Stimulated activated CD4-positive, alpha-beta T cell treated with anti-CD3 and anti-CD28 coated beads, Interleukin-12 subunit alpha, Interleukin-12 subunit beta, amount 100 ng/mL, for 48 hours (primary cell): ENCODE data around the gene NAP1L4.

Experiments used
- DNase-seq, 3 donors: peaks; one replicate each; pipeline ENCODE4 v3.0.0-alpha.2; 2020; ENCODE audit warnings: low read depth in 2 of 3, low spot score in 1 of 3

Gene NAP1L4

GRCh38 chr11:2961080-2961479 lies 31.0 kb downstream of the NAP1L4 start:
- DNase-seq: no peak

GRCh38 chr11:2960139-2960538 lies 32.0 kb downstream of the NAP1L4 start:
- no peak for DNase-seq

DNA sequence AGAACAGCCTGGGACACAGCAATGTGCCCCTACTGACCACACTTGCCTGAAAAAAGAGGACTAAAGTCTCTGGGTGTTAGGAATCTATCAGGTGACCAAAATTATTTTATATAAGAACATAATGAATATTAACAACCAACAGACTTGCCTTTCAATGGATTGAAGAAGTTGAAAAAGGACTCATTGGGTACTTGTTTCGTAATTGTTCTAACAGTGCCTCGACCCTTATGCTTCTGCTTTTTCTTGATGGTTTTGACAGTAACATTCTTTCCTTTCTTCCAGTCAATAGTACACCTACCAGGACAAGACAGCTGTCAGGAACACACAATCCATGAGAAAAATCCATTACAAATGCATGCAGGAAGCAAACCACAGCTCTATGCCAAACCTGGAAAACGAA lies 33.9 kb downstream of the NAP1L4 start:
- no peak for DNase-seq

DNA sequence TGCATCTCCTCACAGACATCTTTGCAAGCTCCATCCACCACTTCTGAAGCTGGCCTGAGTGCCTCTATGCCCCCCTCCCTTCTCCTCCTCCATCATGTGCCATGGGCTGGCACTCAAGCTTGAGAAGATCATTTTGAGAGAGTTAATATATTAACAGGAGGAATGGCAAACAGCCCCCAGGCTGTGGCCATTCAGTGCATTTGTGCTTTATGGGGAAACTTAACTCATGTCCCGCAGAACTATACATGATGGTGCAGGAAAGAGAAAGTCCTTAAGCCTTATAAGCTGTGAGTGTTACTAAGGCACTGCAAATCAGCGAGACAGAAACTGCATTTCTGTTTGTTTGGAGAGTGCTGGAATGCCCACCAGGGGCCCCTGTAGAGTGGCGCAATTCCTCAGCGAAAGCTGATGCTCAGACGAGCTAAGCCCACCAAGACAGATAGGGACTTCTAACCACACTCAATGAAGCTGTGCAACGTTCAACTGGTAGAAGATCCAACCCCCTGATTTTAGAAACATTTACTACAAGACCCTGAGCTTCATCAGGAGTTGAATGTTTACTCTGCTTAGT lies 36.1 kb downstream of the NAP1L4 start:
- DNase-seq: no peak

- no peak for DNase-seq
Measured at GRCh38 chr11:2954263-2954662, 37.9 kb downstream of the NAP1L4 start.

GRCh38 chr11:2952290-2952689 lies 39.8 kb downstream of the NAP1L4 start:
- DNase-seq: no peak

DNA sequence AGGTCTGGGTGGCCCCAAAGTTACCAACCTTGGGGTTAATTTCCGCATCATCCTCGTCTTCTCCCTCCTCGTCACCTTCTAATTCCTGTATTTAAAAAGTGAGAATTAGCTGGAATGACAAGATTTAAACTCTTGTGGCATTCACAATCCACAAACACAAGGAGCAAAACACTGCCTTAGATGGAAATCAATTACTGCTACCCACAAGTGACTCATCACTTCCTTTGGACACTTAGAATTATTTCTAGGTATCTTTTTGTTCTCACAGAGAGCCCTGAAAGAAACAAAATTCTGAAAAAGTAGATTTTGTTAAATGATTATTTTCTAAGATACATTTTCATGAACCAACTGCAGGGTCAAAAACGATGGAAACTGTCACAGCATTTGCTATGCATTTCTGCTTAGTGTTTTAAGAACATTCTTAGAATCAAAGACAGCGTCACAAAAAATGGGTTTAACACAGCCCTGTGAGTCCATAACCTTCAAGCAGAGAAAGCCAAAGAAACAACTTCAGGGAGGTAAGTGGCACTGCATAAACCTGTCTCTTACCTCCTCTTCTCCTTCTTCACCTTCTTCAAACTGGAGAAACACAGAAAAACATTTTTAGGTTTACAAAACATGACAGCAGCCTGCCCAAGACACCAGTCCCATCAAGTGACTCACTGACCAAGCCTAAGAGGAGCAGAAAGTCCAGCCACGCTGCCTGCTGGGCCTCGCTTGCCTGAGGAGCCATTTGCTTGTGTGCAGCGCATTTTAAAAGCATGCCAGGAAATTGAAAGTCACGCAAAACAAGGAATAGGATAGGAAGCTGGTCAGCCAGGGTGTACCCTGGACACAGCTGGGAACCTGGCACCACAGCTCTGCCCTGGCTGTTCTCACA lies 40.7 kb downstream of the NAP1L4 start:
- DNase-seq: no peak

DNA sequence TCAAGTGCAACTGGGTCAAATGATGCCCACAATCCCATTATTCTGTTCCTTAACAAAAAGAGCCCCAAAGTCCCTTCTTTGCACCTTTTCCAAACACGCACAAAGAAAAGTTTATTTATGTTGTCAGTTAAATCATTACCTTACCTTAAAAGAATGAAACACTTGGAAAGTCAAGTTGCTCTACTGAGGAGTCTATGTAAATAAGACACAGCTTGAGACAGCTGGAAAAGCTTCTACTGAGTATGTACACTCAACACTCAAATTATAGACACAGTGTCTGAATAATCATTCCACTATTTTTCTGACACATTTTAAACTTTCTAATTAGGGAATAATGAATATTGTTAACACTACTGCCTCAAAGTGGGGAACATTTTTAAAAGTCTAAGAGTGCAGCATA lies 41.3 kb downstream of the NAP1L4 start:
- no peak for DNase-seq

- no peak for DNase-seq
Measured at GRCh38 chr11:2949920-2950319, 42.2 kb downstream of the NAP1L4 start.

- DNase-seq: no peak
Measured at GRCh38 chr11:2947744-2948143, 44.4 kb downstream of the NAP1L4 start.

GRCh38 chr11:2945757-2946287 lies 46.3 kb downstream of the NAP1L4 start:
- no peak for DNase-seq

DNA sequence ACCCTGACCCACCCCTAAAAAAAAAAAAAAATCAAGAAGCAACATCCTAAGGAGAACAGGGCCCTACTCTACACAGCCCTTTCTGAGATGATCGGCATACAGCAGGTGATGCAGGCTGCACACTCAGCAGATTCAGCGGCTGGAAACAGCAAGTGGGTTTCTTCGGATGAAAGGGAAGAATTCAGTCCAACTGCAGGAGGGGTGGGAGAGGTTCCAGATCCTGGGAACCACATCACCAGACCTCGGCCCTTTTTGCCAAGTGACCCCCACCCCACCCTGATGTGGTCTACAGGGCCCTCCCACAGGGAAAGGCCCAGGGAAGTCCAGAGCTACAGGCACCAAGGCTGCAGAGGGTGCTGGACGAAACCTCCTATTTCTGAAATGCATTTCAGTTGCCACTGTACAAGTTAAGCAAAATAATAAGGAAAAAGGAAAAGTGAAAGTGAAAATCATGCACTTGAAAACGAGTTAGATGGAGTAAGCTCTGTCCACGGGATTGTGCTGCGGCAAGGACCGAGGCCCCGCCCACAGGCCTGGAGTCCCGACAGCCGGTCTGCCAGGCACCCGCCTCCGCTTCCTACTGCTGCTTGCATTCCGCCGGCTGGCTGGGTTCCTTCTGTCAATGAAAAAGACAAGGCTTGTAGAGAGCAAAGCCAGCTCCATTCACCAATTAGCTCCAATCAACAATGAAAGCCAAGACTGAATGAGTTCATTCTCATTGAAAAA lies 46.9 kb downstream of the NAP1L4 start:
- peak in 1 of 3 donors; percentile 42 for DNase-seq

DNA sequence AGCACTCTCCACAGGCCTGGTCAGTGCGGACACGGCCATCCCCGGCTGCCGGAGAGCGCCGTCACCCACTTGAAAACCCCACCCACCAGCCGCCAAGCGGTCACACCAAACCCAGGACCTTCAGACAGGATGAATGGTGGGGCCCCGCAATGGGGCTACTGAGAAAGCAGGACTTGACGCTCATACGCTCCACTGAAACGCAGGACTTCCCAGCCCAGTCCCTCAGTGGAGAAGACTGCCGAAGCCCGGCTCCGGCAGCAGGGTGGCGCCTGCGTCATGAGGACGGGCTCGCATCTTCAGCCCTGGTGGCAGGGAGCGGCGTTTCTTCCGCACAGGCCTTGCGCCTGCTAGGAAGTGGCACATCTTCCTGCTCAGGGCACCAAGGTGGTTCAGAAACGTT lies 47.6 kb downstream of the NAP1L4 start:
- DNase-seq: no peak

DNA sequence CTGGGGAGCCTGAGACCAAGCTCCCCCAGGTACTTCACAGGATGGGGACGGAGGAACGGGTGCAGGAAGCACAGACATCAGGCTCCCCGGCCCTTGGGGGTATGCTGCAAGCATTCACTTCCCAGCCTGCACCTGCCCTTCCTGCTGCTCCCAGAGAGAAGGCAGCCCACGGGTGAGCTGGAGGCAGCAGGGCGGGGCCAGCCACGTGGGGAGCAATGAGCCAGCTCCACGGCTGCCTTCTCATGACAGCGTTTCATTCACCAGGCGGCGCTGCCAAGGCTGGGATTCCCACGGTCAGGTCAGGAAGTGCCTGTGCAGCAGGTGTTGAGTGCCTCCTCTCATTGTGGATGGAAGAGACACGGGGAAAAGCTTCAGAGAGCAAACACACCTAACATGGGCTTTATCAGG lies 48.4 kb downstream of the NAP1L4 start:
- no peak for DNase-seq

- no peak for DNase-seq
Measured at GRCh38 chr11:2942872-2943710, 49.0 kb downstream of the NAP1L4 start.

DNA sequence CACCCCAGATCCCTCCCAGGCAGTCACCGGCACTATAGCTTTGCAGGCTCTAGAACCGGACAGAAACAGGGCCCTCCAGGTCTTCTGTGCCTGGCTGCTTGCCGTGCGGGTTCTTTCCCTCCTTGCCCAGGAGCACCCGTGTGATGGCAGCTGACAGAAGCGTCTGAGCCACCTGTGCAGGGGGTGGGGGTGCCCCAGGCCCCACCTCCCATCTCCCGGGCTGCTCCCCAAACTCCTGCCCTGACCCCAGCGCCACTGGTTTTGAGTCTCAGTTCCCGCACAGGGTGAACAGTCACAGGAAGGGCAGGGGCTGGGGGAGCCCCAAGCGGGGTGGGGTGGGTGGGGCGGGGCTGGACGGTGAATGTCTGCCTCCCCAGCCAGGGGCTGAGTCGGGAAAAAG lies 49.7 kb downstream of the NAP1L4 start:
- DNase-seq: no peak

DNA sequence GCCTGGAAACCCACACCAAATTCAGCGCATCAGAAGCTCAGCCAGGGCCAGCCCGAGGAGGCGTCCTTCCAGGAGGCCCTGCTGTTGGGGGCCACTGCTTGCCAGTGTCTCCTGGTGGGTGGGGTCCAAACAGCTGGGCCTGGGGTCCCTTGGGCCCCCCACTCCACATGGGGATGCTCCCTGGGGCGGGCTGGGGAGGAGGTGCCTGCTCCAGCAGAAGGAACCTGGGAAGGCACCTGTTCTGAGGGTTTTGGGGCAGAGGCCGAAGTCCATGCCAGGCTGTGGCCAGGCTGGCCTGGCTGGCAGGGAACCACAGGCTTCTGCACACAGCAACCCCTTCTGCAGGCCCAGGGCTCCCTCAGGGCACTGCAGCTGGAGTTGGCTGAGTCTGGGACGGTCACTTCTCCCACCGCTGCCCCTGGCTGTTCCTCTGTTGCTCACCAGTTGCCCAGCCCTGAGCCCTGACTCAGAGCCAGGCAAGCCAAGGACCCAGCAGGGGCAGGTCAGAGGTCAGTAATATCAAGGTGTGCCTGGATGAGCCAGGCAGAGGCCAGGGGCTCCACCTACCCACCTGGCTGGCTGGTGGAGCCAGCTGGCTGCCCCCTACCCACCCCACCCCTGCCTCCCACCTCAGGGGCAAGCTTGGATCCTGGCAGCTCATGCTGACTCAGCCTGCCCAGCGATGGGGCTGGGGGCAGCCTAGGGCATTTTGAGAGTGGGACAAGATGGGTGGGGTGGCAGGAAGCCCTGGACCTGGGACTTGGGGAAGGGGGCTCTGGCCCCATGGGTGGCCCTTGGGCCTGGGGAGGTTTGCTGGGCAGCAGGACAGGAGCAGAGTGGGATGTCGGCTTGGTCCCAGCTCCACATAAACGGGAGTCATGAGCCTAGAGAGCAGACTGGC lies 51.0 kb downstream of the NAP1L4 start:
- no peak for DNase-seq

DNA sequence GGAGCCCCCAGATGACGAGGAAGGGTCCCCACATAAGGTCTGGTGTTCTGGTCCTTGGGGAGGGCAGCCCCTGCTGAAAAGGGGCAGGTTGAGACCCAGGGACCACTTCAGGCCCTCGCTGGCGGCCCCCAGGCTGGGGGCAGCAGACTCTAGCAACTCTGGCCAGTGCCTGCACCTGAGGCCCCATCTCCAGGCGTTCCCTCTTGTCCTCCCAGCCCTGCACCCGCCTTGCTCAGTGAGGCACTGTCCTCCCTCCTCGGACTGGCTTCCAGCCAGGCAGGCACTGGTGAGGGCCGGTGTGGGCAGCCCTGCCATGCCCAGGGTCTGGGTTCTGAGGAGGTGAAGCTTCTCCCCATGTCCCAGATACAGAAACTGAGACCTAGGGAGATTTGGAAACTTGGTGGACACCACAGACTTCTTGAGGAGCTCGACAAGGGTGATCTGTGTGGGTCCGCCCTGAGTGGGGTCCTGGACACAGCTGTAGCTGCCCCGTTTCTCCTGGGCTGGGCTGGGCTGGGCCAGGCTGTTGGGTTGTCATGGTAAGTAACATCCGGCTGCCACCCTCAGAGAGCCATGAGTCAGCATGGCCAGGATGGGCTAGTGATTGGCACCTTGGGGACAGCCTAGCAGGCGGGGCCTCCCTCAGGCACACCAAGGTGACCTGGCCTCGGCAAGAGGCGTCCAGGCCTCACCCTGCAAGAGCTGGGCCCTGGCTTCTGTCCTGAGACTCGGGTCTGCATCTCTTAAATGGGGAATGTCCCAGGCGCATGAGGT lies 51.8 kb downstream of the NAP1L4 start:
- DNase-seq: no peak
